Measurements from ENCODE around the gene ZNF532. TPM values are rescaled to one million over a fixed set of nuclear protein-coding genes. Genes with fewer than 3 reads are reported as not detected.

The ZNF532 gene
- total and polyA plus RNA-seq, 9 of the 15 experiments (the other 6 are each of a cell fraction or from before 2014, with no cell fraction given) = 0.42 TPM; not detected in 8

DNA sequence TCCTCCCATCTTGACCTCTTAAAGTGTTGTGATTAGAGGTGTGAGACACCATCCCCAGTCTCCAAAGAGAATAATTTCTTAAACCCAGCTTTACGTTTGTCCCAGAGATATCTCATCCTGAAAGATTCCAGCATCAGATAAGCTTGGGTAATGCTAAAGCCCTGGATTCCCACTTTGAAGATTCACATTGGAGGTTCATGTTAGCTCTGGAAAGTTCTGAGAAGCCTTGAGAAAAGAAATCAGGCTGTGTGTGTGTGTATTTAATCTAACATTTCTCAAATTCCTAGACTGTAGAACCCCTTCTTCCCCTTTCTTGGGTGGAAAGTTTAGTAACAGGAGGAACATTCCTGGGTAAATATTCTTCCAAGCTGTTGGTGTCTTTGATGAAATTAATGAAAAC is 18.0 kb downstream of the ZNF532 start:
- H3K79me2 ChIP-seq (ENCODE audit: control insufficient read depth, insufficient read depth, low read length) = no peaks in the 10 kb centered on the region
- TF ChIP-seq MECOM (CRISPR knock-in tag; IDR thresholded peaks at IDR 0.05) = no peak
- TF ChIP-seq, protein P1, sequence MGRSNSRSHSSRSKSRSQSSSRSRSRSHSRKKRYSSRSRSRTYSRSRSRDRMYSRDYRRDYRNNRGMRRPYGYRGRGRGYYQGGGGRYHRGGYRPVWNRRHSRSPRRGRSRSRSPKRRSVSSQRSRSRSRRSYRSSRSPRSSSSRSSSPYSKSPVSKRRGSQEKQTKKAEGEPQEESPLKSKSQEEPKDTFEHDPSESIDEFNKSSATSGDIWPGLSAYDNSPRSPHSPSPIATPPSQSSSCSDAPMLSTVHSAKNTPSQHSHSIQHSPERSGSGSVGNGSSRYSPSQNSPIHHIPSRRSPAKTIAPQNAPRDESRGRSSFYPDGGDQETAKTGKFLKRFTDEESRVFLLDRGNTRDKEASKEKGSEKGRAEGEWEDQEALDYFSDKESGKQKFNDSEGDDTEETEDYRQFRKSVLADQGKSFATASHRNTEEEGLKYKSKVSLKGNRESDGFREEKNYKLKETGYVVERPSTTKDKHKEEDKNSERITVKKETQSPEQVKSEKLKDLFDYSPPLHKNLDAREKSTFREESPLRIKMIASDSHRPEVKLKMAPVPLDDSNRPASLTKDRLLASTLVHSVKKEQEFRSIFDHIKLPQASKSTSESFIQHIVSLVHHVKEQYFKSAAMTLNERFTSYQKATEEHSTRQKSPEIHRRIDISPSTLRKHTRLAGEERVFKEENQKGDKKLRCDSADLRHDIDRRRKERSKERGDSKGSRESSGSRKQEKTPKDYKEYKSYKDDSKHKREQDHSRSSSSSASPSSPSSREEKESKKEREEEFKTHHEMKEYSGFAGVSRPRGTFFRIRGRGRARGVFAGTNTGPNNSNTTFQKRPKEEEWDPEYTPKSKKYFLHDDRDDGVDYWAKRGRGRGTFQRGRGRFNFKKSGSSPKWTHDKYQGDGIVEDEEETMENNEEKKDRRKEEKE (IDR thresholded peaks at IDR 0.05; ENCODE audit: borderline replicate concordance in 1 of 2, control insufficient read depth in 1 of 2, low read depth in 2 of 2, low read length in 1 of 2) = no peak
- TF ChIP-seq, protein P2, sequence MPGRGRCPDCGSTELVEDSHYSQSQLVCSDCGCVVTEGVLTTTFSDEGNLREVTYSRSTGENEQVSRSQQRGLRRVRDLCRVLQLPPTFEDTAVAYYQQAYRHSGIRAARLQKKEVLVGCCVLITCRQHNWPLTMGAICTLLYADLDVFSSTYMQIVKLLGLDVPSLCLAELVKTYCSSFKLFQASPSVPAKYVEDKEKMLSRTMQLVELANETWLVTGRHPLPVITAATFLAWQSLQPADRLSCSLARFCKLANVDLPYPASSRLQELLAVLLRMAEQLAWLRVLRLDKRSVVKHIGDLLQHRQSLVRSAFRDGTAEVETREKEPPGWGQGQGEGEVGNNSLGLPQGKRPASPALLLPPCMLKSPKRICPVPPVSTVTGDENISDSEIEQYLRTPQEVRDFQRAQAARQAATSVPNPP (IDR thresholded peaks at IDR 0.05; ENCODE audit: borderline replicate concordance, insufficient read depth, insufficient read length) = no peak
- no peak for TF ChIP-seq PHTF2 (CRISPR knock-in tag; IDR thresholded peaks at IDR 0.05)
- no peak for TF ChIP-seq IRF9 (tag; IDR thresholded peaks at IDR 0.05)
- no peak for TF ChIP-seq PPARD (CRISPR knock-in tag; IDR thresholded peaks at IDR 0.05)
- TF ChIP-seq SP2 (IDR thresholded peaks at IDR 0.05; ENCODE audit: extremely low read depth, low read depth, low read length, poor library complexity, severe bottlenecking) = no peak
- TF ChIP-seq NCOA1 (IDR thresholded peaks at IDR 0.05; ENCODE audit: low read depth) = no peak
- no peak for TF ChIP-seq ELK1 (CRISPR knock-in tag; IDR thresholded peaks at IDR 0.05)

More for the DNA sequence above, 18.0 kb downstream of the ZNF532 start:
- Histone ChIP-seq H3K27ac (ENCODE audit: extremely low read depth, low read depth, low read length) (no peak overlapping the region), H4K20me1 (replicated peaks; ENCODE audit: control insufficient read depth, insufficient read depth, low read length) (no peaks in the 10 kb centered on the region), H3K27me3 (ENCODE audit: control insufficient read depth in 2 of 2, insufficient read depth in 2 of 2, low read length in 2 of 2) (no peaks in the 10 kb centered on the region), H3K9me1 (ENCODE audit: control insufficient read depth, insufficient read depth, low read length) (no peaks in the 10 kb centered on the region), H3K4me2 (ENCODE audit: insufficient read depth, low read length) (no peak overlapping the region), H3K4me1 (replicated peaks in 1 of 2; ENCODE audit: control insufficient read depth in 2 of 2, insufficient read depth in 2 of 2, low read length in 2 of 2) (no peaks in the 10 kb centered on the region), H3K9me3 (replicated peaks; ENCODE audit: control insufficient read depth, insufficient read depth, low read depth, low read length) (no peaks in the 10 kb centered on the region), H2AFZ (ENCODE audit: low read depth, low read length) (no peak overlapping the region), H3K36me3 (ENCODE audit: control insufficient read depth, insufficient read depth, low read length) (no peaks in the 10 kb centered on the region), H3K9ac (ENCODE audit: insufficient read depth in 1 of 2, low read depth in 2 of 2, low read length in 2 of 2) (no peak overlapping the region), H3K4me3 (no peak overlapping the region)
- WGBS (ENCODE audit: insufficient coverage, low coverage, missing lambda C conversion rate) = 0% methylated on average over 1 of the region's 1 CpG
- DNase-seq (ENCODE audit: extremely low read depth in 1 of 4, low spot score in 3 of 4) (no peak), ATAC-seq (no peak), FAIRE-seq (no peak)
- CTCF ChIA-PET (ENCODE audit: low intra/inter-chr PET ratio) = no interaction called here
- in situ Hi-C loops (cut with MboI) = no loop called here
- POLR2A ChIA-PET = no interaction called here
- intact Hi-C loops (cut with micrococcal nuclease) = no loop called here
- no TSS peak for BruUV-seq (replicated peaks)
